Measurements from ENCODE around the gene PCDHGB3. TPM values are rescaled to one million over a fixed set of nuclear protein-coding genes. Genes with fewer than 3 reads are reported as not detected.
"Not testable (repeated sequence)": the region's sequence is repeated elsewhere in the genome, so short reads cannot be mapped to it uniquely, and the experiment has no call there.

Gene PCDHGB3
- total RNA-seq, 1 experiment from 2014 or later = 1.2 TPM

GRCh38 chr5:141382469-141383294 lies 12.6 kb downstream of the PCDHGB3 start, which contains the start of gene PCDHGA7:
PCDHGA7 (plus strand) TSS chr5:141382742; CDS start chr5:141382900, 158 bp downstream.
- Mint-ChIP-seq H3K27ac (ENCODE audit: unreplicated experiment) (no peak within 1 kb of the TSS), H3K4me3 (ENCODE audit: low read depth, unreplicated experiment) (peak within 1 kb of the TSS; percentile 55), H3K4me1 (ENCODE audit: low read depth, unreplicated experiment) (no peaks in the 10 kb centered on the region), H3K9me3 (ENCODE audit: low read depth, unreplicated experiment) (peaks cover 5% of the 10 kb centered on the region), H3K36me3 (ENCODE audit: insufficient read depth, unreplicated experiment) (peaks cover 4% of the 10 kb centered on the region), H3K27me3 (ENCODE audit: unreplicated experiment) (no peaks in the 10 kb centered on the region)
- no TSS peak for BruUV-seq (replicated peaks)
- intact Hi-C loops (cut with micrococcal nuclease; ENCODE audit: unreplicated experiment) = no loop called here
- no peak for DNase-seq
- CTCF ChIA-PET = no interaction called here
- TF ChIP-seq CTCF (IDR thresholded peaks at IDR 0.05; ENCODE audit: unreplicated experiment) = no peak

DNA sequence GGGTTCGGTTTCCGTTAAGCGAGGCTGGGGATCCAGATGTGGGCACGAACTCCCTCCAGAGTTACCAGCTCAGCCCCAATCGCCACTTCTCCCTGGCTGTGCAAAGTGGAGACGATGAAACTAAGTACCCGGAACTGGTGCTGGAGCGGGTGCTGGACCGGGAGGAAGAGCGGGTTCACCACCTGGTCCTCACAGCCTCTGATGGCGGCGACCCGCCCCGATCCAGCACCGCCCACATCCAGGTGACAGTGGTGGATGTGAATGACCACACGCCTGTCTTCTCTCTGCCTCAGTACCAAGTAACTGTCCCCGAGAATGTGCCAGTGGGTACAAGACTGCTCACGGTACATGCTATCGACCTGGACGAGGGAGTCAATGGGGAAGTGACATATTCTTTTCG lies 13.3 kb downstream of the PCDHGB3 start:
- CTCF ChIA-PET = no interaction called here
- DNase-seq = no peak
- Mint-ChIP-seq H3K9me3 (ENCODE audit: low read depth, unreplicated experiment) (peaks cover 5% of the 10 kb centered on the region), H3K4me1 (ENCODE audit: low read depth, unreplicated experiment) (no peaks in the 10 kb centered on the region), H3K36me3 (ENCODE audit: insufficient read depth, unreplicated experiment) (peaks cover 4% of the 10 kb centered on the region), H3K27ac (ENCODE audit: unreplicated experiment) (no peak overlapping the region), H3K27me3 (ENCODE audit: unreplicated experiment) (no peaks in the 10 kb centered on the region), H3K4me3 (ENCODE audit: low read depth, unreplicated experiment) (no peak overlapping the region)
- TF ChIP-seq CTCF (IDR thresholded peaks at IDR 0.05; ENCODE audit: unreplicated experiment) = no peak
- intact Hi-C loops (cut with micrococcal nuclease; ENCODE audit: unreplicated experiment) = no loop called here
- no TSS peak for BruUV-seq (replicated peaks)

DNA sequence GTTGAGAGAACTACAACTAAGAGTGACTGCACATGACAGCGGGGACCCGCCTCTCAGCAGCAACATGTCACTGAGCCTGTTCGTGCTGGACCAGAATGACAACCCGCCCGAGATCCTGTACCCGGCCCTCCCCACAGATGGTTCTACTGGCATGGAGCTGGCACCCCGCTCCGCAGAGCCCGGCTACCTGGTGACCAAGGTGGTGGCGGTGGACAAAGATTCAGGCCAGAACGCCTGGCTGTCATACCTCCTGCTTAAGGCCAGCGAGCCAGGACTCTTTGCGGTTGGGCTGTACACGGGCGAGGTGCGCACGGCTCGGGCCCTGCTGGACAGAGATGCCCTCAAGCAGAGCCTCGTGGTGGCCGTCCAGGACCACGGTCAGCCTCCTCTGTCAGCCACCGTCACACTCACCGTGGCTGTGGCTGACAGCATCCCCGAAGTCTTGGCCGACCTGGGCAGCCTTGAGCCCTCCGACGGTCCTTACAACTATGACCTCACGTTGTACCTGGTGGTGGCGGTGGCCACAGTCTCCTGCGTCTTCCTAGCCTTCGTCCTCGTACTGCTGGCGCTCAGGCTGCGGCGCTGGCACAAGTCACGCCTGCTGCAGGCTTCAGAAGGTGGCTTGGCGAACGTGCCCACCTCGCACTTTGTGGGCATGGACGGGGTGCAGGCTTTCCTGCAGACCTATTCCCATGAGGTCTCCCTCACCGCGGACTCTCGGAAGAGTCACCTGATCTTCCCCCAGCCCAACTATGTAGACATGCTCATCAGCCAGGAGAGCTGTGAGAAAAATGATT lies 14.6 kb downstream of the PCDHGB3 start:
- intact Hi-C loops (cut with micrococcal nuclease; ENCODE audit: unreplicated experiment) = no loop called here
- H3K27ac Mint-ChIP-seq (ENCODE audit: unreplicated experiment) = no peak overlapping the region
- no peak overlapping the region for H3K4me3 Mint-ChIP-seq (ENCODE audit: low read depth, unreplicated experiment)
- peaks cover 12% of the 10 kb centered on the region for H3K9me3 Mint-ChIP-seq (ENCODE audit: low read depth, unreplicated experiment)
- DNase-seq = no peak
- CTCF ChIA-PET = no interaction called here
- no TSS peak for BruUV-seq (replicated peaks)
- no peaks in the 10 kb centered on the region for H3K27me3 Mint-ChIP-seq (ENCODE audit: unreplicated experiment)
- H3K36me3 Mint-ChIP-seq (ENCODE audit: insufficient read depth, unreplicated experiment) = peaks cover 4% of the 10 kb centered on the region
- no peak for TF ChIP-seq CTCF (IDR thresholded peaks at IDR 0.05; ENCODE audit: unreplicated experiment)
- no peaks in the 10 kb centered on the region for H3K4me1 Mint-ChIP-seq (ENCODE audit: low read depth, unreplicated experiment)

GRCh38 chr5:141387557-141388311 lies 17.7 kb downstream of the PCDHGB3 start, which contains the start of gene PCDHGB4:
PCDHGB4 (plus strand) TSS chr5:141387698; CDS start chr5:141387885, 187 bp downstream.
- DNase-seq = peak; percentile 54
- CTCF ChIA-PET = interaction anchor here (0.6 to 1.1 kb wide), 2 partner anchors 177 to 204 kb away, joined by 5 to 6 read pairs; no protein-coding TSS in a partner anchor

More at GRCh38 chr5:141387557-141388311, 17.7 kb downstream of the PCDHGB3 start, which contains the start of gene PCDHGB4:
- H3K27ac Mint-ChIP-seq (ENCODE audit: unreplicated experiment); H3K4me1 Mint-ChIP-seq (ENCODE audit: low read depth, unreplicated experiment); intact Hi-C loops (cut with micrococcal nuclease; ENCODE audit: unreplicated experiment); BruUV-seq (replicated peaks); H3K27me3 Mint-ChIP-seq (ENCODE audit: unreplicated experiment); H3K36me3 Mint-ChIP-seq (ENCODE audit: insufficient read depth, unreplicated experiment): not testable (repeated sequence)
- Mint-ChIP-seq H3K4me3 (ENCODE audit: low read depth, unreplicated experiment) (peak within 1 kb of the TSS; percentile 64), H3K9me3 (ENCODE audit: low read depth, unreplicated experiment) (peaks cover 16% of the 10 kb centered on the region)
- peak; percentile 14 for TF ChIP-seq CTCF (IDR thresholded peaks at IDR 0.05; ENCODE audit: unreplicated experiment)

Data from Calu3 (cell line).